Ishikawa (cell line): ENCODE results near the gene EPB41L4B.

Experiments
- CEBPB ChIP-seq: IDR thresholded peaks from 2 replicates; pipeline ENCODE4 v1.6.1; 2012
- CREB1 ChIP-seq: IDR thresholded peaks from 2 replicates; pipeline ENCODE4 v1.6.1; 2012; ENCODE audit warnings: low read depth
- EP300 ChIP-seq: IDR thresholded peaks from 2 replicates; pipeline ENCODE4 v1.6.1; 2012; ENCODE audit warnings: borderline replicate concordance
- MAX ChIP-seq: IDR thresholded peaks from 2 replicates; pipeline ENCODE4 v1.6.1; 2012
- NFIC ChIP-seq: IDR thresholded peaks from 2 replicates; pipeline ENCODE4 v1.6.1; 2012
- RAD21 ChIP-seq: IDR thresholded peaks from 2 replicates; pipeline ENCODE4 v1.6.1; 2012; ENCODE audit warnings: low read depth
- REST ChIP-seq: IDR thresholded peaks from 2 replicates; pipeline ENCODE4 v1.6.1; 2012; ENCODE audit warnings: low read depth, mild to moderate bottlenecking
- TEAD4 ChIP-seq: IDR thresholded peaks from 2 replicates; pipeline ENCODE4 v1.6.1; 2012
- YY1 ChIP-seq: IDR thresholded peaks from 2 replicates; pipeline ENCODE4 v1.6.1; 2012; ENCODE audit warnings: low read depth

- TF ChIP-seq TEAD4 = no peak
- TF ChIP-seq RAD21 = no peak
- no peak for TF ChIP-seq EP300
- no peak for TF ChIP-seq CREB1
- no peak for TF ChIP-seq MAX
- TF ChIP-seq REST = no peak
- no peak for TF ChIP-seq YY1
- no peak for TF ChIP-seq NFIC
- no peak for TF ChIP-seq CEBPB
Measured at GRCh38 chr9:109272045-109272444, 48.8 kb downstream of the EPB41L4B start.
